Suprapubic skin (tissue), 4 donors: ENCODE measurements around the gene CHD9. TPM values are rescaled to one million over a fixed set of nuclear protein-coding genes. Genes with fewer than 3 reads are reported as not detected.

Experiments
- DNase-seq, 2 donors: peaks; one replicate each; pipeline ENCODE4 v3.0.0-alpha.2; 2019; ENCODE audit warnings: low spot score in 2 of 2
- H3K27ac ChIP-seq: fragments of 200-600 bp; sonication (generic); one replicate; pipeline ENCODE4 v1.5.1; 2019
- H3K27me3 ChIP-seq: fragments of 200-600 bp; sonication (generic); one replicate; pipeline ENCODE4 v1.5.1; 2019
- H3K36me3 ChIP-seq: fragments of 200-600 bp; sonication (generic); one replicate; pipeline ENCODE4 v1.5.1; 2019
- H3K4me1 ChIP-seq: fragments of 200-600 bp; sonication (generic); one replicate; pipeline ENCODE4 v1.5.1; 2019
- H3K4me3 ChIP-seq: fragments of 200-600 bp; sonication (generic); one replicate; pipeline ENCODE4 v1.5.1; 2019; ENCODE audit warnings: mild to moderate bottlenecking
- H3K9me3 ChIP-seq: fragments of 200-600 bp; sonication (generic); one replicate; pipeline ENCODE4 v1.5.1; 2019
- CTCF ChIP-seq, 2 donors: fragments of 200-600 bp in 1 of 2; fragments of 450-650 bp in 1 of 2; sonication (generic) in 1 of 2; IDR thresholded peaks; one replicate each; pipeline ENCODE4 v1.5.1; 2016 to 2019; ENCODE audit warnings: antibody characterized with exemption in 2 of 2, mild to moderate bottlenecking in 1 of 2, moderate library complexity in 1 of 2
- EP300 ChIP-seq: sonication (generic); formaldehyde crosslinking; IDR thresholded peaks from one replicate; pipeline ENCODE4 v1.6.1; 2017; ENCODE audit warnings: antibody characterized with exemption
- POLR2A ChIP-seq, 2 donors: fragments of 450-650 bp; IDR thresholded peaks; one replicate each; pipeline ENCODE4 v1.6.1; 2017; ENCODE audit warnings: antibody characterized with exemption in 2 of 2, mild to moderate bottlenecking in 2 of 2, moderate library complexity in 2 of 2
- POLR2AphosphoS5 ChIP-seq, 3 donors: sonication (generic); formaldehyde crosslinking; IDR thresholded peaks; one replicate each; pipeline ENCODE4 v1.6.1; 2017; ENCODE audit warnings: antibody characterized with exemption in 3 of 3
- WGBS: methylation state at CpG from one replicate; pipeline ENCODE4 v1.1.5; 2018; 5-methylcytosine and 5-hydroxymethylcytosine counted together
- total RNA-seq, 4 donors: library from RNA; depleted of rRNA; stranded (reverse); fragments of >200 nt; gene quantifications; one replicate each; pipeline ENCODE4 v1.1.0, GENCODE V29; 2016

Gene CHD9
- total RNA-seq, 4 donors from 2014 or later = 56.6 to 129 (median 70.4) TPM

GRCh38 chr16:53089434-53090285, 34.9 kb downstream of the CHD9 start:
- Histone ChIP-seq H3K36me3 (no peaks in the 10 kb centered on the region), H3K4me1 (peaks cover 90% of the 10 kb centered on the region), H3K4me3 (no peak overlapping the region), H3K9me3 (no peaks in the 10 kb centered on the region), H3K27ac (peak overlapping the region; percentile 91), H3K27me3 (no peaks in the 10 kb centered on the region)
- DNase-seq = no peak
- WGBS = 16% methylated on average over 4 of the region's 4 CpGs
- TF ChIP-seq POLR2AphosphoS5 (IDR thresholded peaks at IDR 0.05) (no peak), EP300 (no peak), CTCF (IDR thresholded peaks at IDR 0.05) (no peak), POLR2A (IDR thresholded peaks at IDR 0.05) (no peak)

- WGBS = 5% methylated on average over 5 of the region's 5 CpGs
- Histone ChIP-seq H3K27ac (peak overlapping the region; percentile 91), H3K36me3 (no peaks in the 10 kb centered on the region), H3K4me3 (peak overlapping the region; percentile 30), H3K4me1 (peaks cover 90% of the 10 kb centered on the region), H3K27me3 (no peaks in the 10 kb centered on the region), H3K9me3 (no peaks in the 10 kb centered on the region)
- TF ChIP-seq POLR2A (IDR thresholded peaks at IDR 0.05) (no peak), EP300 (no peak), POLR2AphosphoS5 (IDR thresholded peaks at IDR 0.05) (no peak), CTCF (IDR thresholded peaks at IDR 0.05) (no peak)
- no peak for DNase-seq
These were observed 35.4 kb downstream of the CHD9 start for GRCh38 chr16:53090286-53090590.

GRCh38 chr16:53090591-53091411, 36.0 kb downstream of the CHD9 start:
- Histone ChIP-seq H3K4me1 (peaks cover 84% of the 10 kb centered on the region), H3K27me3 (no peaks in the 10 kb centered on the region), H3K27ac (peak overlapping the region; percentile 91), H3K36me3 (no peaks in the 10 kb centered on the region), H3K4me3 (peak overlapping the region; percentile 30), H3K9me3 (no peaks in the 10 kb centered on the region)
- whole genome bisulfite sequencing = 8% methylated on average over 10 of the region's 13 CpGs
- DNase-seq = peak; percentile 96
- TF ChIP-seq CTCF (IDR thresholded peaks at IDR 0.05) (no peak), POLR2AphosphoS5 (IDR thresholded peaks at IDR 0.05) (peak in 2 of 3 donors; percentile 90 to 91), EP300 (no peak), POLR2A (IDR thresholded peaks at IDR 0.05) (no peak)

GRCh38 chr16:53091466-53092211, 36.8 kb downstream of the CHD9 start:
- peak overlapping the region; percentile 17 for H3K4me3 ChIP-seq
- DNase-seq = peak; percentile 80 to 84

More at GRCh38 chr16:53091466-53092211, 36.8 kb downstream of the CHD9 start:
- no peaks in the 10 kb centered on the region for H3K36me3 ChIP-seq
- no peaks in the 10 kb centered on the region for H3K9me3 ChIP-seq
- TF ChIP-seq CTCF (IDR thresholded peaks at IDR 0.05) = no peak
- TF ChIP-seq POLR2AphosphoS5 (IDR thresholded peaks at IDR 0.05) = peak in 1 of 3 donors; percentile 56
- no peak for TF ChIP-seq POLR2A (IDR thresholded peaks at IDR 0.05)
- TF ChIP-seq EP300 = no peak
- H3K27ac ChIP-seq = peak overlapping the region; percentile 91
- peaks cover 76% of the 10 kb centered on the region for H3K4me1 ChIP-seq
- WGBS = 1% methylated on average over 7 of the region's 7 CpGs
- H3K27me3 ChIP-seq = no peaks in the 10 kb centered on the region
